ENCODE results near the gene ARPP19. TPM values are rescaled to one million over a fixed set of nuclear protein-coding genes. Genes with fewer than 3 reads are reported as not detected.

Gene ARPP19
- total RNA-seq, 1 experiment from 2014 or later, result 203 TPM

DNA sequence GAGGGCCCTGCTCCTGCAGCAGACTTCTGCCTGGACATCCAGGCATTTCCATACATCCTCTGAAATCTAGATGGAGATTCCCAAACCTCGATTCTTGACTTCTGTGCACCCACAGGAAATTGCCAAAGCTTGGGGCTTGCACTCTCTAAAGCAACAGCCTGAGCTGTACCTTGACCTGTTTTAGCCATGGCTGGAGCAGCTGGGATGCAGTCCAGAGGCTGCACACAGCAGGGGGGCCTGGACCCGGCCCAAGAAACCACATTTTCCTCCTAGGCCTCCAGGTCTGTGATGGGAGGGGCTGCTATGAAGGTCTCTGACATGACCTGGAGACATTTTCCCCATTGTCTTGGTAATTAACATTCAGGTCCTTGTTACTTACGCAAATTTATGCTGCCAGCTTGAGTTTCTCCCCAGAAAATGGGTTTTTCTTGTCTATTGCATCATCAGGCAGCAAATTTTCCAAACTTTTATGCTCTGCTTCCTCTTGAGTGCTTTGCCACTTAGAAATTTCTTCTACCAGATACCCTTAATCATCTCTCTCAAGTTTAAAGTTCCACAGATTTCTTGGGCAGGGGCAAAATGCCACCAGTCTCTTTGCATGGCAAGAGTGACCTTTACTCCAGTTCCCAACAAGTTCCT lies 28.3 kb downstream of the ARPP19 start:
- no peak for TF ChIP-seq GABPB1 (CRISPR knock-in tag; IDR thresholded peaks at IDR 0.05)
- TF ChIP-seq, protein P1, sequence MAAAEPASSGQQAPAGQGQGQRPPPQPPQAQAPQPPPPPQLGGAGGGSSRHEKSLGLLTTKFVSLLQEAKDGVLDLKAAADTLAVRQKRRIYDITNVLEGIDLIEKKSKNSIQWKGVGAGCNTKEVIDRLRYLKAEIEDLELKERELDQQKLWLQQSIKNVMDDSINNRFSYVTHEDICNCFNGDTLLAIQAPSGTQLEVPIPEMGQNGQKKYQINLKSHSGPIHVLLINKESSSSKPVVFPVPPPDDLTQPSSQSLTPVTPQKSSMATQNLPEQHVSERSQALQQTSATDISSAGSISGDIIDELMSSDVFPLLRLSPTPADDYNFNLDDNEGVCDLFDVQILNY (CRISPR knock-in tag; IDR thresholded peaks at IDR 0.05), result no peak
- TF ChIP-seq, protein P2, sequence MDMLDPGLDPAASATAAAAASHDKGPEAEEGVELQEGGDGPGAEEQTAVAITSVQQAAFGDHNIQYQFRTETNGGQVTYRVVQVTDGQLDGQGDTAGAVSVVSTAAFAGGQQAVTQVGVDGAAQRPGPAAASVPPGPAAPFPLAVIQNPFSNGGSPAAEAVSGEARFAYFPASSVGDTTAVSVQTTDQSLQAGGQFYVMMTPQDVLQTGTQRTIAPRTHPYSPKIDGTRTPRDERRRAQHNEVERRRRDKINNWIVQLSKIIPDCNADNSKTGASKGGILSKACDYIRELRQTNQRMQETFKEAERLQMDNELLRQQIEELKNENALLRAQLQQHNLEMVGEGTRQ (CRISPR knock-in tag; IDR thresholded peaks at IDR 0.05), result no peak
- no peak for TF ChIP-seq EMX1 (CRISPR knock-in tag; IDR thresholded peaks at IDR 0.05)
- TF ChIP-seq FOXP1 (CRISPR knock-in tag; IDR thresholded peaks at IDR 0.05; ENCODE audit: borderline replicate concordance), result no peak
- TF ChIP-seq RORB (CRISPR knock-in tag; IDR thresholded peaks at IDR 0.05), result no peak
- TF ChIP-seq TEAD4 (CRISPR knock-in tag; IDR thresholded peaks at IDR 0.05), result no peak
- TF ChIP-seq, protein P3, sequence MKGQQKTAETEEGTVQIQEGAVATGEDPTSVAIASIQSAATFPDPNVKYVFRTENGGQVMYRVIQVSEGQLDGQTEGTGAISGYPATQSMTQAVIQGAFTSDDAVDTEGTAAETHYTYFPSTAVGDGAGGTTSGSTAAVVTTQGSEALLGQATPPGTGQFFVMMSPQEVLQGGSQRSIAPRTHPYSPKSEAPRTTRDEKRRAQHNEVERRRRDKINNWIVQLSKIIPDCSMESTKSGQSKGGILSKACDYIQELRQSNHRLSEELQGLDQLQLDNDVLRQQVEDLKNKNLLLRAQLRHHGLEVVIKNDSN (CRISPR knock-in tag; IDR thresholded peaks at IDR 0.05), result no peak
- TF ChIP-seq, protein P4, sequence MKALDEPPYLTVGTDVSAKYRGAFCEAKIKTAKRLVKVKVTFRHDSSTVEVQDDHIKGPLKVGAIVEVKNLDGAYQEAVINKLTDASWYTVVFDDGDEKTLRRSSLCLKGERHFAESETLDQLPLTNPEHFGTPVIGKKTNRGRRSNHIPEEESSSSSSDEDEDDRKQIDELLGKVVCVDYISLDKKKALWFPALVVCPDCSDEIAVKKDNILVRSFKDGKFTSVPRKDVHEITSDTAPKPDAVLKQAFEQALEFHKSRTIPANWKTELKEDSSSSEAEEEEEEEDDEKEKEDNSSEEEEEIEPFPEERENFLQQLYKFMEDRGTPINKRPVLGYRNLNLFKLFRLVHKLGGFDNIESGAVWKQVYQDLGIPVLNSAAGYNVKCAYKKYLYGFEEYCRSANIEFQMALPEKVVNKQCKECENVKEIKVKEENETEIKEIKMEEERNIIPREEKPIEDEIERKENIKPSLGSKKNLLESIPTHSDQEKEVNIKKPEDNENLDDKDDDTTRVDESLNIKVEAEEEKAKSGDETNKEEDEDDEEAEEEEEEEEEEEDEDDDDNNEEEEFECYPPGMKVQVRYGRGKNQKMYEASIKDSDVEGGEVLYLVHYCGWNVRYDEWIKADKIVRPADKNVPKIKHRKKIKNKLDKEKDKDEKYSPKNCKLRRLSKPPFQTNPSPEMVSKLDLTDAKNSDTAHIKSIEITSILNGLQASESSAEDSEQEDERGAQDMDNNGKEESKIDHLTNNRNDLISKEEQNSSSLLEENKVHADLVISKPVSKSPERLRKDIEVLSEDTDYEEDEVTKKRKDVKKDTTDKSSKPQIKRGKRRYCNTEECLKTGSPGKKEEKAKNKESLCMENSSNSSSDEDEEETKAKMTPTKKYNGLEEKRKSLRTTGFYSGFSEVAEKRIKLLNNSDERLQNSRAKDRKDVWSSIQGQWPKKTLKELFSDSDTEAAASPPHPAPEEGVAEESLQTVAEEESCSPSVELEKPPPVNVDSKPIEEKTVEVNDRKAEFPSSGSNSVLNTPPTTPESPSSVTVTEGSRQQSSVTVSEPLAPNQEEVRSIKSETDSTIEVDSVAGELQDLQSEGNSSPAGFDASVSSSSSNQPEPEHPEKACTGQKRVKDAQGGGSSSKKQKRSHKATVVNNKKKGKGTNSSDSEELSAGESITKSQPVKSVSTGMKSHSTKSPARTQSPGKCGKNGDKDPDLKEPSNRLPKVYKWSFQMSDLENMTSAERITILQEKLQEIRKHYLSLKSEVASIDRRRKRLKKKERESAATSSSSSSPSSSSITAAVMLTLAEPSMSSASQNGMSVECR (CRISPR knock-in tag; IDR thresholded peaks at IDR 0.05; ENCODE audit: borderline replicate concordance), result no peak
- TF ChIP-seq, protein P5, sequence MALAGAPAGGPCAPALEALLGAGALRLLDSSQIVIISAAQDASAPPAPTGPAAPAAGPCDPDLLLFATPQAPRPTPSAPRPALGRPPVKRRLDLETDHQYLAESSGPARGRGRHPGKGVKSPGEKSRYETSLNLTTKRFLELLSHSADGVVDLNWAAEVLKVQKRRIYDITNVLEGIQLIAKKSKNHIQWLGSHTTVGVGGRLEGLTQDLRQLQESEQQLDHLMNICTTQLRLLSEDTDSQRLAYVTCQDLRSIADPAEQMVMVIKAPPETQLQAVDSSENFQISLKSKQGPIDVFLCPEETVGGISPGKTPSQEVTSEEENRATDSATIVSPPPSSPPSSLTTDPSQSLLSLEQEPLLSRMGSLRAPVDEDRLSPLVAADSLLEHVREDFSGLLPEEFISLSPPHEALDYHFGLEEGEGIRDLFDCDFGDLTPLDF (CRISPR knock-in tag; IDR thresholded peaks at IDR 0.05), result no peak
- no peak for TF ChIP-seq ZNF263 (CRISPR knock-in tag; IDR thresholded peaks at IDR 0.05; ENCODE audit: low read depth)
- no peak for TF ChIP-seq GTF2I (CRISPR knock-in tag; conservative IDR thresholded peaks at IDR 0.05)
- no peak for TF ChIP-seq ZNF423 (CRISPR knock-in tag; IDR thresholded peaks at IDR 0.05)
- TF ChIP-seq, protein P6, sequence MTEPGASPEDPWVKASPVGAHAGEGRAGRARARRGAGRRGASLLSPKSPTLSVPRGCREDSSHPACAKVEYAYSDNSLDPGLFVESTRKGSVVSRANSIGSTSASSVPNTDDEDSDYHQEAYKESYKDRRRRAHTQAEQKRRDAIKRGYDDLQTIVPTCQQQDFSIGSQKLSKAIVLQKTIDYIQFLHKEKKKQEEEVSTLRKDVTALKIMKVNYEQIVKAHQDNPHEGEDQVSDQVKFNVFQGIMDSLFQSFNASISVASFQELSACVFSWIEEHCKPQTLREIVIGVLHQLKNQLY (CRISPR knock-in tag; IDR thresholded peaks at IDR 0.05), result no peak
- Mint-ChIP-seq H3K27ac (no peak overlapping the region), H3K36me3 (peaks cover 31% of the 10 kb centered on the region), H3K4me1 (no peaks in the 10 kb centered on the region), H3K4me3 (no peak overlapping the region), H3K9me3 (peaks cover 43% of the 10 kb centered on the region), H3K27me3 (ENCODE audit: low read depth) (peaks cover 5% of the 10 kb centered on the region; the same call in 1 of the 2 replicates)
- ChIA-PET POLR2A (no interaction called here), CTCF (no interaction called here)
- no peak for ATAC-seq
- DNase-seq (ENCODE audit: low spot score), result no peak

DNA sequence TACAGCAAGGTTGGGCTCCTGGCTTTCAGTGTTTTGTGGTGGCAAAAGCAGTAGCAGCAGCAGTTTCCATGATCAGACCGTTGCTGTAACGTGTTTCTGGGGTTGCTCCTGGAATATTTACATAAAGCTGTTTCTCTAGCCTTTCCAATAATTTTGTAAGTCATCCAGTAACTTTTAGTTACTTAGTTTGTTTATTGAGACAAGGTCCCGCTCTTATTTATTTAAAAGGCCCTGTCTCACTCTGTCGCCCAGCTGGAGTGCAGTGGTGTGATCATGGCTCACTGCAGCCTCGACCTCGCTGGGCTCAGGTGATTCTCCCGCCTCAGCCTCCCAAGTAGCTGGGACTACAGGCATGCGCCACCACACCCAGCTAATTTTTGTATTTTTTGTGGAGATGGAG lies 31.4 kb downstream of the ARPP19 start:
- DNase-seq (ENCODE audit: low spot score) (no peak), ATAC-seq (no peak)
- Mint-ChIP-seq H3K27me3 (ENCODE audit: low read depth) (peaks cover 5% of the 10 kb centered on the region; the same call in 1 of the 2 replicates), H3K9me3 (peaks cover 32% of the 10 kb centered on the region), H3K4me3 (no peak overlapping the region), H3K4me1 (no peaks in the 10 kb centered on the region), H3K27ac (no peak overlapping the region), H3K36me3 (peaks cover 23% of the 10 kb centered on the region)
- no peak for TF ChIP-seq EMX1 (CRISPR knock-in tag; IDR thresholded peaks at IDR 0.05)
- TF ChIP-seq ZNF232 (CRISPR knock-in tag; IDR thresholded peaks at IDR 0.05), result no peak
- TF ChIP-seq, protein P7, sequence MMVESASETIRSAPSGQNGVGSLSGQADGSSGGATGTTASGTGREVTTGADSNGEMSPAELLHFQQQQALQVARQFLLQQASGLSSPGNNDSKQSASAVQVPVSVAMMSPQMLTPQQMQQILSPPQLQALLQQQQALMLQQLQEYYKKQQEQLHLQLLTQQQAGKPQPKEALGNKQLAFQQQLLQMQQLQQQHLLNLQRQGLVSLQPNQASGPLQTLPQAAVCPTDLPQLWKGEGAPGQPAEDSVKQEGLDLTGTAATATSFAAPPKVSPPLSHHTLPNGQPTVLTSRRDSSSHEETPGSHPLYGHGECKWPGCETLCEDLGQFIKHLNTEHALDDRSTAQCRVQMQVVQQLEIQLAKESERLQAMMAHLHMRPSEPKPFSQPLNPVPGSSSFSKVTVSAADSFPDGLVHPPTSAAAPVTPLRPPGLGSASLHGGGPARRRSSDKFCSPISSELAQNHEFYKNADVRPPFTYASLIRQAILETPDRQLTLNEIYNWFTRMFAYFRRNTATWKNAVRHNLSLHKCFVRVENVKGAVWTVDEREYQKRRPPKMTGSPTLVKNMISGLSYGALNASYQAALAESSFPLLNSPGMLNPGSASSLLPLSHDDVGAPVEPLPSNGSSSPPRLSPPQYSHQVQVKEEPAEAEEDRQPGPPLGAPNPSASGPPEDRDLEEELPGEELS (CRISPR knock-in tag; IDR thresholded peaks at IDR 0.05), result no peak
- no peak for TF ChIP-seq TEAD4 (CRISPR knock-in tag; IDR thresholded peaks at IDR 0.05)
- TF ChIP-seq, protein P8, sequence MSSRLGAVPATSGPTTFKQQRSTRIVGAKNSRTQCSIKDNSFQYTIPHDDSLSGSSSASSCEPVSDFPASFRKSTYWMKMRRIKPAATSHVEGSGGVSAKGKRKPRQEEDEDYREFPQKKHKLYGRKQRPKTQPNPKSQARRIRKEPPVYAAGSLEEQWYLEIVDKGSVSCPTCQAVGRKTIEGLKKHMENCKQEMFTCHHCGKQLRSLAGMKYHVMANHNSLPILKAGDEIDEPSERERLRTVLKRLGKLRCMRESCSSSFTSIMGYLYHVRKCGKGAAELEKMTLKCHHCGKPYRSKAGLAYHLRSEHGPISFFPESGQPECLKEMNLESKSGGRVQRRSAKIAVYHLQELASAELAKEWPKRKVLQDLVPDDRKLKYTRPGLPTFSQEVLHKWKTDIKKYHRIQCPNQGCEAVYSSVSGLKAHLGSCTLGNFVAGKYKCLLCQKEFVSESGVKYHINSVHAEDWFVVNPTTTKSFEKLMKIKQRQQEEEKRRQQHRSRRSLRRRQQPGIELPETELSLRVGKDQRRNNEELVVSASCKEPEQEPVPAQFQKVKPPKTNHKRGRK (CRISPR knock-in tag; IDR thresholded peaks at IDR 0.05; ENCODE audit: borderline replicate concordance), result no peak
- no peak for TF ChIP-seq CBFB (CRISPR knock-in tag; IDR thresholded peaks at IDR 0.05; ENCODE audit: low read depth)
- TF ChIP-seq, protein P6 (CRISPR knock-in tag; IDR thresholded peaks at IDR 0.05), result no peak
- TF ChIP-seq, protein P9, sequence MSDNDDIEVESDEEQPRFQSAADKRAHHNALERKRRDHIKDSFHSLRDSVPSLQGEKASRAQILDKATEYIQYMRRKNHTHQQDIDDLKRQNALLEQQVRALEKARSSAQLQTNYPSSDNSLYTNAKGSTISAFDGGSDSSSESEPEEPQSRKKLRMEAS (CRISPR knock-in tag; IDR thresholded peaks at IDR 0.05), result no peak
- ChIA-PET POLR2A (no interaction called here), CTCF (no interaction called here)

Measured in WTC11 (cell line).